Melanocyte of skin (primary cell): Measurements from ENCODE around the gene TTC29. TPM values are rescaled to one million over a fixed set of nuclear protein-coding genes. Genes with fewer than 3 reads are reported as not detected.

ENCODE experiments used
- total RNA-seq, 2 donors: library from RNA; depleted of rRNA; stranded (reverse); fragments of >200 nt; gene quantifications; 2 replicates each; pipeline ENCODE4 v1.2.3, GENCODE V29; 2012

Gene TTC29, protein sequence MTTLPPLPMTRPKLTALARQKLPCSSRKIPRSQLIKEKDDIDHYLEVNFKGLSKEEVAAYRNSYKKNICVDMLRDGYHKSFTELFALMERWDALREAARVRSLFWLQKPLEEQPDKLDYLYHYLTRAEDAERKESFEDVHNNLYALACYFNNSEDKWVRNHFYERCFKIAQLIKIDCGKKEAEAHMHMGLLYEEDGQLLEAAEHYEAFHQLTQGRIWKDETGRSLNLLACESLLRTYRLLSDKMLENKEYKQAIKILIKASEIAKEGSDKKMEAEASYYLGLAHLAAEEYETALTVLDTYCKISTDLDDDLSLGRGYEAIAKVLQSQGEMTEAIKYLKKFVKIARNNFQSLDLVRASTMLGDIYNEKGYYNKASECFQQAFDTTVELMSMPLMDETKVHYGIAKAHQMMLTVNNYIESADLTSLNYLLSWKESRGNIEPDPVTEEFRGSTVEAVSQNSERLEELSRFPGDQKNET
- total RNA-seq: not detected

DNA sequence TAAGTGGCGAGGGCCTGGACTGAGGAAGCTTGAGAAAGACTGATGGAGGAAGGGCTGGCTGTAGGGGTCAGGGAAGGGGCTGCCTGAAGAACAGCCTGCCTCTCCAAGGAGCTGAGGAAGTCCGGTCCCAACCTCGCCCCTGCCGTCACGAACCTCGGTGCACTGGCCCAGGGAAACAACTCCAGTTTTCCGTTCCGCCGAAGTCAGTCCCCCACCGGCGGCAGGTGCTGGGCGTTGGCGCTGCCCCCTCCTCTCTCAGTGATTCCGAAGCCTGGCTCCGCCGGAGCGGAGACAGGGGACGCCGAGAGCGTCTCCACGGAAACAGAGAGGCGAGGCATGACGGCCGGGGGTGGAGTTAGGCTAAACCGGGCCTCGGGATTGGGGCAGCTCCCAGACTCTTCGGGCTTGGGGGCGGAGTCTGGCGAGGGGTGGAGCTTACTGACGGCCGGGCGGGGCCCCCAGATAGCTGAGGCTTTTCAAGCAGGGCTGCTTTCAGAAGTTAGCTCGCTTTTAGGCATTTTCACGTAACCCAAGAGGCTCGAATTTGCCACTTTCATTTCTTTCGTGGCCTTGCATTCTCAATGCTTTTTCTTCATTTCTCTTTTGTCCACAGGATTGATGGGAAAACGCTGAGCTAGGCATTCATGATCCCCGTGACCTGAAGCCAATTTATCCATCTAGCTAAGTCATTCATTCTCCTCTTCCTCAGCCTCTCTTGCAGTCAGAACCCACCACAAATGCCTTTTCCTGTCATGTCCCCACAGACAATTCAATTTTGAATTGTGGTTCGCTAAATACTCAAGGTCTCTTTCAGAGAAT is at the start of gene TTC29:
Gene TTC29, minus strand, starts transcription at position 309 of the 819 bp plus-strand sequence. CDS start 5,969 bp downstream, outside the sequence.

